Endothelial cell (in vitro differentiated cells): ENCODE measurements around the gene TBC1D22A. TPM values are rescaled to one million over a fixed set of nuclear protein-coding genes. Genes with fewer than 3 reads are reported as not detected.

Experiments
- DNase-seq: peaks from one replicate; pipeline ENCODE4 v3.0.0; 2021; ENCODE audit warnings: low spot score
- H3K27ac Mint-ChIP-seq: one replicate; pipeline ENCODE4 v1.8.0; 2021; ENCODE audit warnings: mixed read lengths, inconsistent platforms; ENCODE audit not compliant: unreplicated experiment
- H3K27me3 Mint-ChIP-seq: one replicate; pipeline ENCODE4 v1.8.0; 2021; ENCODE audit warnings: mild to moderate bottlenecking, moderate library complexity, mixed read lengths, inconsistent platforms; ENCODE audit not compliant: unreplicated experiment
- H3K36me3 Mint-ChIP-seq: one replicate; pipeline ENCODE4 v1.8.0; 2021; ENCODE audit warnings: mild to moderate bottlenecking, low read depth, mixed read lengths, inconsistent platforms; ENCODE audit not compliant: unreplicated experiment
- H3K4me1 Mint-ChIP-seq: one replicate; pipeline ENCODE4 v1.8.0; 2021; ENCODE audit warnings: mild to moderate bottlenecking, mixed read lengths, inconsistent platforms; ENCODE audit not compliant: unreplicated experiment
- H3K4me3 Mint-ChIP-seq: one replicate; pipeline ENCODE4 v1.8.0; 2021; ENCODE audit warnings: mild to moderate bottlenecking, mixed read lengths, inconsistent platforms; ENCODE audit not compliant: unreplicated experiment
- H3K9me3 Mint-ChIP-seq: one replicate; pipeline ENCODE4 v1.8.0; 2021; ENCODE audit warnings: mixed read lengths, inconsistent platforms; ENCODE audit not compliant: unreplicated experiment
- CTCF ChIP-seq: fragments of 200-600 bp; sonication (generic); IDR thresholded peaks from one replicate; pipeline ENCODE4 v1.5.0; 2021; ENCODE audit warnings: antibody characterized with exemption; ENCODE audit not compliant: unreplicated experiment
- total RNA-seq: library from RNA; stranded (reverse); fragmentation: NEBNext Ultra II Directional; extraction: Animal tissue kit (Norgen Biotek cat#: 25700); gene quantifications from one replicate; pipeline ENCODE4 v1.2.1, GENCODE V29; 2021; ENCODE audit not compliant: unreplicated experiment

Gene TBC1D22A
- total RNA-seq, 1 donor from 2014 or later: 25.3 TPM

GRCh38 chr22:46990937-46991550 lies 228.6 kb downstream of the TBC1D22A start:
- Mint-ChIP-seq H3K4me3 (no peak overlapping the region), H3K36me3 (peaks cover 7% of the 10 kb centered on the region), H3K9me3 (no peaks in the 10 kb centered on the region), H3K4me1 (peaks cover 15% of the 10 kb centered on the region), H3K27ac (no peak overlapping the region), H3K27me3 (peaks cover 2% of the 10 kb centered on the region)
- DNase-seq: no peak
- TF ChIP-seq CTCF: no peak

- no peak overlapping the region for H3K27ac Mint-ChIP-seq
- TF ChIP-seq CTCF: no peak
- H3K36me3 Mint-ChIP-seq: peaks cover 7% of the 10 kb centered on the region
- DNase-seq: no peak
- no peaks in the 10 kb centered on the region for H3K9me3 Mint-ChIP-seq
- H3K4me3 Mint-ChIP-seq: no peak overlapping the region
- peaks cover 2% of the 10 kb centered on the region for H3K27me3 Mint-ChIP-seq
- H3K4me1 Mint-ChIP-seq: peaks cover 18% of the 10 kb centered on the region
Measured at GRCh38 chr22:46991666-46992065, 229.2 kb downstream of the TBC1D22A start.

- TF ChIP-seq CTCF: no peak
- H3K27me3 Mint-ChIP-seq: peaks cover 2% of the 10 kb centered on the region
- no peaks in the 10 kb centered on the region for H3K9me3 Mint-ChIP-seq
- H3K27ac Mint-ChIP-seq: no peak overlapping the region
- H3K36me3 Mint-ChIP-seq: peaks cover 7% of the 10 kb centered on the region
- no peak for DNase-seq
- peaks cover 18% of the 10 kb centered on the region for H3K4me1 Mint-ChIP-seq
- no peak overlapping the region for H3K4me3 Mint-ChIP-seq
Measured at GRCh38 chr22:46992121-46992731, 229.8 kb downstream of the TBC1D22A start.

- Mint-ChIP-seq H3K36me3 (peaks cover 7% of the 10 kb centered on the region), H3K27me3 (peaks cover 2% of the 10 kb centered on the region), H3K4me1 (peaks cover 18% of the 10 kb centered on the region), H3K27ac (no peak overlapping the region), H3K9me3 (no peaks in the 10 kb centered on the region), H3K4me3 (no peak overlapping the region)
- DNase-seq: no peak
- no peak for TF ChIP-seq CTCF
Measured at GRCh38 chr22:46993633-46994032, 231.2 kb downstream of the TBC1D22A start.

- no peaks in the 10 kb centered on the region for H3K9me3 Mint-ChIP-seq
- H3K27ac Mint-ChIP-seq: no peak overlapping the region
- no peak for DNase-seq
- TF ChIP-seq CTCF: no peak
- peaks cover 15% of the 10 kb centered on the region for H3K4me1 Mint-ChIP-seq
- no peak overlapping the region for H3K4me3 Mint-ChIP-seq
- H3K36me3 Mint-ChIP-seq: peaks cover 7% of the 10 kb centered on the region
- peaks cover 2% of the 10 kb centered on the region for H3K27me3 Mint-ChIP-seq
Measured at GRCh38 chr22:46994265-46994664, 231.8 kb downstream of the TBC1D22A start.
